ENCODE results near the gene SLC7A11. TPM values are rescaled to one million over a fixed set of nuclear protein-coding genes. Genes with fewer than 3 reads are reported as not detected.
"Not testable (repeated sequence)": the region's sequence is repeated elsewhere in the genome, so short reads cannot be mapped to it uniquely, and the experiment has no call there.

SLC7A11 gene
- total RNA-seq, 2 donors from 2014 or later = 0.33 to 1.9 TPM

DNA sequence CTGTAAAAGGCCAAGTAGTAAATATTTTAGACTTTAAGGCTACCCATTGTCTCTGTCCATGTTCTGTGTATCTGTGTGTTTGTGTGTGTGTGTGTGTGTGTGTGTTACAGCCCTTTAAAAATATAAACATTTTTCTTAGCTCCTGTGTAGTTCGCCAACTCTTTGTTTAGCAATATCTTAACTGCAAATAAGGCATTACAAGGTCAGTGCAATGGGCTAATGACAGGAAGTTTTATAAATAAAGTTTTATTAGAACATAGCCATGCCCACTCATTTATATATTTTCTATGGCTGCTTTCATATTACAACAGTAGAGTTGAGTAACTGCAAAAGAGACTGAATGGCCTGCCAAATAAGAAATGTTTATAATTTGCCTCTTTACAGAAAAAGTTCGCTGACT lies 5.9 kb upstream of the SLC7A11 start:
- no peak for DNase-seq (ENCODE audit: low spot score)
- intact Hi-C loops (cut with DNase I) = no loop called here

DNA sequence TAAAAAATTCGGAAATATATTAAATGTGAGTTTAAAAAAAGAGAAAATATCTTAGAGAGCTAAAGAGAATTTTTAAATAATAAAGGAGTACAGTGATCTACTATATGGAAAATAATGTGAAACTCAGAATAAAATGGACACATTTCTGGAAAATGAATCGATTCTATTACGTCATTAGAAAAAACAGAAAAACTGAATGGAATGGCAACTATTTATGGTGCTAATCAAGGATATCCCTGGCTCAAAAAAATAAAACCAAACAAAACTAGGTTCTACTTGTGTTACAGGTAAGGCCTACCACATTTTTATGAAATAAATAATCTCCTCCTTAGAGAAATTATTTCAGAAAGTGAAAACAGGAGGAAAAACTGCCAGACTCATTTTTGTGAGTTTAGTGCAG lies 5.5 kb upstream of the SLC7A11 start:
- no peak for DNase-seq (ENCODE audit: low spot score)
- intact Hi-C loops (cut with DNase I) = no loop called here

DNA sequence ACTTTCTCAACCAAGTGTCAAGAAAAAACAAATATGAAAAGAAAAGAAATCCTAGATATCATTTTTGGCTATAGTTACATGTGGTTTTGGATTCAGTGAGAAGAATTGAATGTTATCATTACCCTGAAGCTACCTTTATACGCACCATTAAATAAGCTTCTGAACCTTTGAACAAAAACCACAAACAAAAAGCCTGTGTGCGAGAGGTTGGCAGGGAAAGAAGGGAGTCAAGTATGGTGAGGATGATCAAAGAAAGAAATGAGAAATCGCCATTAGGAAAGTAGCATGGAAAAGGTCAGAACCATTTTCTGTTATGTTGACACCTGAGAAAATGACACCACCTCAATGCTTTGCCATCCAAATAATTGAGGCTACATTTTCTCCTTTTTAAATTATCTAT lies 1.2 kb upstream of the SLC7A11 start:
- intact Hi-C loops (cut with DNase I) = no loop called here
- DNase-seq (ENCODE audit: low spot score) = no peak

GRCh38 chr4:138242834-138243156 lies 646 bp upstream of the SLC7A11 start:
- intact Hi-C loops (cut with DNase I) = no loop called here
- DNase-seq (ENCODE audit: low spot score) = no peak

DNA sequence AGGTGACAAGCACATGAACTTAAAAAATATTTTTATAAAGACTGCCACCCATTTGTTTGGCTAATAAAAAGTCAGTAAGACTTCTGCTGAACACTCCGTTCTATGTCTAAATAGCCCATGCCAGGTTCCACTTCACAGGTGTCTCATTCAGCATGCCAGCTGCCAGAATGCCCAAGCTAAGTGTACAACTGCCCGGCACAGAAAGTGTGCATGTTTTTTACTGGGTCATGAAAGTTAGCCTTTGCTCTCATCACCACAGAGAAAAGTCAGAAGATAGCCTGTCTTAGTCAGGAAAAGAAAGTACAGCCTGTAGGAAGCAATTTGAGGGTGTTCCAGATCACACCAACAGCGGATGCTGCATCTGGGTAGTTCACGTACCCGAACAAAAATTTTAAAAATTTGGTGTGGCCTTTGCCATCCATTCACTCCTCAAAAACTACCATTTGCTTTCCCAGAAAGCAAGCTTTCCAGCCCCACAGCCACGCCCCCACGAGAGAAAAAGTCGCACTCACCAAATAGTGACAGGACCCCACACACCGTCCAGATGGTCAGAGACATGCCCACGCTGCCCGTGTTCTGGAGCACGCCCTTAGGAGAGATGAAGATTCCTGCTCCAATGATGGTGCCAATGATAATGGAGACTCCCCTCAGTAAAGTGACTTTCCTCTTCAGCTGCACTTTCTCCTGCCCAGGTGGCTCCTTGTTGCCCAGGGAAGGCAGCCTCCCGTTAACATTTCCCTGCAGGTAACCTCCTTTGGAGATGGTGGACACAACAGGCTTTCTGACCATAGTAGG lies 671 bp downstream of the SLC7A11 start:
- peak; percentile 77 for DNase-seq (ENCODE audit: low spot score)
- intact Hi-C loops (cut with DNase I) = no loop called here

DNA sequence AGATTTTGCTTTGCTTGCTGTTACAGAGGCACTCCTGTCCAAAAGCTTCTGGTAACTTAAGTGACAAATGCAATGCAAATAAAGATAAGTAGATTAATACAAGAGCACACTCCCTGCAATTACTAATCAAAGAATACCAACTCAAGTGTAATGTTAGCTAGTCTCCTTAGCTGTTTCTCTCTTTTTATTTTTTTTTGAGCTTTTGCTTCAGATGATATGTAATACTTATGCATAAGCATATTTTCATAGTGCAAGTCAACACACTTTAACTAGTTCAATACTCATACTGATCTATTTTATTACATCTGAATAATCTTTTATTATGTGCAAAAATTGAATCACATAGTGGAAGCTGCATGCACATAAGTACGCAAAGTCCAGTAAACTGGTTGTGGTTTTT lies 2.7 kb downstream of the SLC7A11 start:
- intact Hi-C loops (cut with DNase I) = no loop called here
- DNase-seq (ENCODE audit: low spot score) = no peak

DNA sequence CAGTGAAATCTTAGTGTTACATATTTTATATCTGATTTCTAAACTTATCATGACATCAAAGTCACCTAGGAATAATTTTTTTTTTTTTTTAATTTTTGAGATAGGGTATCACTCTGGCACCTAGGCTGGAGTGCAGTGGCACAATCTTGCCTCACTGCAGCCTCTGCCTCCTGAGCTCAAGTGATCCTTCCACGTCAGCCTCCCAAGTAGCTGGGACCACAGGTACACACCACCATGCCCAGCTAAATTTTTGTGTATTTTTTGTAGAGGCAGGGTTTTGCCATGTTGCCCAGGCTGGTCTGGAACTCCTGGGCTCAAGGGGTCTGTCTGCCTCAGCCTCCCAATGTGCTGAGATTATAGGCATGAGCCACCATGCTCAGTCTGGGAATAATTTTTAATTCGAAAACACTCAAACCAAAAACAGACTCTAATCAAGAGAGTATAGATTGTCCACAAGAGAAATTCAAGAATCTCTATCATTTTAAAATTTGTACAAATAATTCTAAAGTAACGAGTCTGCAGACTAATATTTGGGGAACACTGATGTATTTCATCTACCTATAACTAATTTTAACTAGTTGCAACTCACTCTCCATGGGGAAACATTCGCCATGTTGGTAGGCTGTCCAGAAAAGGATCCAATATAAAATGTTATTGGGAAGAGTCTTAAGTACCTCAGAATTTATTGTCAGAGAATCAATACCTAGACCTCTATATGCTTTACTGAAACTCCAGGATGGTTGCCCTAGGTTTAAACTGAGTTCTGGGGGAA lies 3.4 kb downstream of the SLC7A11 start:
- intact Hi-C loops (cut with DNase I) = no loop called here
- DNase-seq (ENCODE audit: low spot score) = no peak

DNA sequence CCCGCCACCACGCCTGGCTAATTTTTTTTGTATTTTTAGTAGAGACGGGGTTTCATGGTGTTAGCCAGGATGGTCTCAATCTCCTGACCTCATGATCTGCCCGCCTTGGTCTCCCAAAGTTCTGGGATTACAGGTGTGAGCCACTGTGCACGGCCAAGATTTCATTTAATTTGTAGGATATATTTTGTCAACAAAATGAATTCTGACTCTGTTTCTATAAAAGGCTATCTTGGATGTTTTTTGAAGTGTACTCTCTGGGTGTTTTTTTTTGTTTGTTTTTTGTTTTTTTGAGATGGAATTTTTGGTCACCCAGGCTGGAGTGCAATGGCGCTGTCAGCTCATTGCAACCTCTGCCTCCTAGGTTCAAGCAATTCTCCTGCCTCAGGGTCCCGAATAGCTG lies 5.0 kb downstream of the SLC7A11 start:
- DNase-seq (ENCODE audit: low spot score); intact Hi-C loops (cut with DNase I): not testable (repeated sequence)

DNA sequence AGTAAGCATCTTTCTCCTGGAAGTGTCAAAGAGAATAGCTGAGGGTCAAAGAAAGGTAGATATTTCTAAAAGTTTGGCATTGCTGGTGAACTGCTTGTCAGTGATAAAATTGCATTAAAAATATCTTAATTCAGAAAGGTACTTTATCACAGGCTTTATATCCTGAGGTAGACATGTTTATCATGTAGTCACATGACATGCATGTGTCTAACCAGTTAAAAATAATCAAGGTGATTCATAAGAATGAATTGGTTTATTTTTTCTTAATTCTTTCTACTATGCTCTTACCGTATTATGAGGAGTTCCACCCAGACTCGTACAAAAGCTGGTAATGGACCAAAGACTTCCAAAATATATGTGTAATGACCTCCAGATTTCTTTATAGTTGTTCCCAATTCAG lies 6.1 kb downstream of the SLC7A11 start:
- intact Hi-C loops (cut with DNase I) = no loop called here
- no peak for DNase-seq (ENCODE audit: low spot score)

- intact Hi-C loops (cut with DNase I) = no loop called here
- no peak for DNase-seq (ENCODE audit: low spot score)
Measured at GRCh38 chr4:138235419-138235952, 6.7 kb downstream of the SLC7A11 start.

DNA sequence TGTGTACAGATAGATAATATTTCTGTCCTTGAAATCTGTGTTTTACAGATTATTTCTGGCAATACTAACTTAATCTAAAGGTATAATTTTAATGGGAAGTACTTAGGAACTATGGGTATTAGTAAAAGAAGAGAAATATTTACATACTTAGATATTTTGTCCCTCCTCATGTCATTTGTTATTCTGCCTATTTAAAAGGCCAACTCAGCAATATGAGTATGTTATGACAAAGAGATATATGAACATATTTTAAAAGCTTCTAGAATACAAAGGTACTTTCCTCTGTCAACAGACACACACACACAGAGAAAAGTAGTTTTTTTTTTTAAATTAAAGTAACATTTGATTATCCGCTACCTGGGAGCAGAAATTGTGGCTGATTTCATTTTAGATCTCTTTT lies 7.9 kb downstream of the SLC7A11 start:
- DNase-seq (ENCODE audit: low spot score) = no peak
- intact Hi-C loops (cut with DNase I) = no loop called here

GRCh38 chr4:138233313-138234034 lies 8.7 kb downstream of the SLC7A11 start:
- no peak for DNase-seq (ENCODE audit: low spot score)
- intact Hi-C loops (cut with DNase I) = no loop called here

DNA sequence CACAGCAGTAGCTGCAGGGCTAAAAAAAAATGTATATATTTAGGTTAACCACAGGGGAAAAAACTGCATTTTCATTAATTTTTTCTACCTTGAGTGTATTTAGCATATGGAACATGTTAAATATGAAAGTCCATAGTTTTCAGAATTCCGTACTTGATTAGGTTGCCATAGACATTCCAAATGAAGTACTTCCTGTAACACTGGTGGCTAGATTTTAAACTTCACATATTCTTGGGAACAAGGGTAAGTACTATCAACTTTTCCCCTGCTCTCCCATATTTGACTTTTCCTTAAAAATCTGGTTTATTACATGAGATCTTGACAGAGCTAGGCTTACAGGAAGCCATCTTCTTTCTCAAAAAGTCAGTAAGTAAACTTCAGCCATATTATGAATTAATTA lies 9.8 kb downstream of the SLC7A11 start:
- DNase-seq (ENCODE audit: low spot score) = no peak
- intact Hi-C loops (cut with DNase I) = no loop called here

- DNase-seq (ENCODE audit: low spot score) = no peak
- intact Hi-C loops (cut with DNase I) = no loop called here
Measured at GRCh38 chr4:138230048-138230447, 12.1 kb downstream of the SLC7A11 start.

DNA sequence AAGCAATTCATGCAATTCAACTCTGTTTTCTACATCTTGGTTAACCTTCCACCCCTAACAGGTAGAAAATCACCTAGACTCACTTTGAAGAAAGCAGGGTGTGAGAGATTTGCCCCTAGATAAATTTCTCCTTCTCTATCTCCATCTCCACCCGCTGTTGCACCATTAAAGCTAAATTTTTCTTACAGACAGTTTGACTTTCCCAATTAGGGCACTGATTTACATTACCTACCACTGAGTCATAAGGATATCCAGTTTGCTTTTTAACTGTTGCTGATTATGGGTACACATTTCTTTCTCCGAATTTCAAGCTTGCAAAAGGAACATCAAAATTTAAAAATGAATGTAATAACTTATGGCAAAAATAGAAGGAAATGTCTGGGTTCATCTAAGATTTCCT lies 13.0 kb downstream of the SLC7A11 start:
- no peak for DNase-seq (ENCODE audit: low spot score)
- intact Hi-C loops (cut with DNase I) = no loop called here

GRCh38 chr4:138226351-138226750 lies 15.8 kb downstream of the SLC7A11 start:
- DNase-seq (ENCODE audit: low spot score) = no peak
- intact Hi-C loops (cut with DNase I) = no loop called here

DNA sequence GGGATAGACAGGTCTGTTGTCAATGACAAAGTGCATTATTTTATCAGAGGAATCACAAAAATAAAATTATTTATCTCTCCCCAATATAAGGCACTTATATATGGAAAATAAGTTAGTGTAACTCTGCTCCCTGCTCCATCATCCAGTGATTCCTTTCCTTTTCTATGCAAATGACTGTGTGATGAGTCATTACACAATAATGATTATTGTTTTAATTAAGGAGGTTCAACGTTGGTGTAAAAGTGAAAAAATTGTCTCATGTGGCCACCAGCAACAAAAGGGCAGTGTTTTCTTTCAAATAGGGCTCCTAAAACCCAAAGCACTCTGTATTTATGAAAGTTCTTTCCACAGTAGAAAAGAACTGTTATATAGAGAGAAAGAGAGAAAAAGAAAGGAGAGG lies 16.7 kb downstream of the SLC7A11 start:
- intact Hi-C loops (cut with DNase I) = no loop called here
- no peak for DNase-seq (ENCODE audit: low spot score)

- no peak for DNase-seq (ENCODE audit: low spot score)
- intact Hi-C loops (cut with DNase I) = no loop called here
Measured at GRCh38 chr4:138224614-138225013, 17.5 kb downstream of the SLC7A11 start.

- DNase-seq (ENCODE audit: low spot score) = no peak
- intact Hi-C loops (cut with DNase I) = no loop called here
Measured at GRCh38 chr4:138223231-138223910, 18.8 kb downstream of the SLC7A11 start.

DNA sequence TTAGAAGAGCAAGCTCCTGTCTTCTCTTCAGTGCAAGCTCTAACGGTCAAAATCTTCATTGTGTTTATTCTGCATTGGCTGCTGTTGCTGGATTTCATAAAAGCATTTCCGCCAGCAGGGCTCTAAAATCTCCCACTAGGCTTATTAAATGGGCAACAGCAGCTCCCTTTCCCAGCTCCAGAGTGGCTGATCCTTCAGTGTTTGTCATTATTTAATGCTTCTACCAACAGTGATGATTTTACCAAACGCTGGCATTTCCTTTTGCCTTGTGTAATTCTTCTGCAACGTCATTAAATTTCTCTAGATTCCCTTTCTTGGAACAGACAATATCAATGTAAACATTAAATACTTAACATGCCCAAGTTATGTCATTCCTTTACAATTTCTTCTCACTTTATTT lies 20.1 kb downstream of the SLC7A11 start:
- DNase-seq (ENCODE audit: low spot score) = no peak
- intact Hi-C loops (cut with DNase I) = no loop called here

Measured in posterior vena cava (tissue), 2 donors.